TTC549 (cell line): Measurements from ENCODE around the gene KCNT2.

Source experiments
- FAIRE-seq: peaks from 2 replicates; lab custom pipeline; 2012; peaks lifted over from hg19 to GRCh38; lab: Jason Lieb, UNC

KCNT2 gene

DNA sequence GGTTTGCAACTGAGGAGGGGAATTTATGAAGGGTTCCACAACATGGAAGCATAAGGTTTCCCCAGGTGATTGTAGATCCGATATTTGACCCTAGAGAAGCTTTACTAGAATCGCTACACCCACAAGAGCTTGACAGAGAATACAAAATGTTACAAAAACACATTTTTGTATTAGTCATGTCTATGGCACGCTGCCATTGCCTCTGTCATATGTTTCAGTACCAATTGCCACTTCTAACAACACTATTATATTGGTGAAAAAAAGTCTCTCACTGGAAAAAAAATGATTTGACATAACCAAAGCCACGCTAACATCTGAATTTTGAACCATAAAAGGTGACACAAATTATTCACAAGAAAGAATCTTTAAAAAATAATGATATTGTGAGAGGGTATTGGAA, 214.5 kb downstream of the KCNT2 start:
- FAIRE-seq: no peak

DNA sequence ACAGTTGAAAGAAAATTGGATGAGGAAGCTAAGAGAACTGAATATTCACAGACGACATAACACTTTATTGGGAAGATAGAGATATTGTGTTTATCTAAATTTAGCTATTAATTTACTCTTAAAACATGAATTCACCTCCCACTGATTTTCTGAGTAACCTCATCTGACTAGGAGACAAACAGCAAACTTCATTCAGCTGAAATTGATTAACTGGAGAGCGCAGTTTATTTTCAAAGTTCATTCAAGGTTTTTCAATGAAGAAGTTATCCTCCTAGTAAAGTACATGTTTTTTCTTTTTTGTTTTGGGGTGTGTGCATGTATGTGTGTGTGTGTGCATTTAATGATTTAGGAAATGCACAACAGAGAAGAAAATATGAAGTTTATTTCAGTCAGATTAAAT, 215.0 kb downstream of the KCNT2 start:
- FAIRE-seq: no peak

DNA sequence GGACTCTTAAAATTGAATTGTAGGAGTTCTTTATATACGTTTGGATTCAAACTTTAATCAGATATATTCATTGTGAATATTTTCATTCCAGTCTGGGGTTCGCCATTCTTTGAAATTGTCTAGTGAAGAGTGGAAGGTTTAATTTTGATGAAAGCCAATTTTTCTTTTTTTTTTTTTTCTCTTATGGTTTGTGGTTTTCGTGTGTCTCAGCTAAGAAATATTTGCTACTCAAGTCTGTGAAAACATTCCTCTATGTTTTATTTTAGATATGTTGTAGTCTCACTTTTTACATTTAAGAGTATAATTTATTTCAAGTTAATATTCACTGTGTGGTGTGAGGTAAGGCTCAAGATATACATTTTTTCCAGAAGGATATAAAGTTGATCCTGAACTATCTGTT, 220.5 kb downstream of the KCNT2 start:
- peak; percentile 9 for FAIRE-seq

DNA sequence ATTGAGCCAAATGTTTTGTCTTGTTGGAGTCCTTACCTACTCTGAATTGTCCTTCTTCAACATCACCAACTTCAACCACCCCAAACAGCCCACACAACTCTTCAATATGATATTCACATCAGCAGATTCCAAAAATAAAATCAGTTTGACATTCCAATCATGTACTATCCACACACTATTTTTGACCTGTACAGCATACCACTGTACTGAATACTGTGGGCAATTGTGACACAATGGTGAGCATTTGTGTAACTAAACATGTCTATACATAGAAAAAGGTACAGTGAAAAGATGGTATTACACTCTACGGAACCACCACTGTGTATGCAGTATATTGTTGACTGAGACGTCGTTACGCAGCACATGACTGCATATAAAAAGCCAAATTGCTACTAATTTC, 223.1 kb downstream of the KCNT2 start:
- no peak for FAIRE-seq

DNA sequence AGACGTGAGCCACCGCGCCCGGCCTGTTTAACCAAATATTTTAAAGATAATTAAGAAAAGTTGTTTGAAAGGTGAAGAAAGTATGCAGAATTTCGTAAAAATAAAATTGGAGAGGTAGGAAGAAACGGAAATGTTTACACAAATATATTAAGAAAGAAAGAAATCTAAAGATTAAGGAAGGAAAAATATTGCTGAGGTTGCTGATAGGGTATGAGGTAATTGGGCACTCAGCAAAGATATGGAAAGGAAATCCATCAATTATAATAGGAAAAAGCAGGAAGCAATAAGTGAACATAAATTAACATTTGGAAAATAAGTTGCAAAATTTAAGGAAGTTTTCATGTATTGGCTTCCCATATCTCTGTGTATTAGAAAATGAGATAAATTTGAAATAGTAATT, 225.9 kb downstream of the KCNT2 start:
- FAIRE-seq: no peak

DNA sequence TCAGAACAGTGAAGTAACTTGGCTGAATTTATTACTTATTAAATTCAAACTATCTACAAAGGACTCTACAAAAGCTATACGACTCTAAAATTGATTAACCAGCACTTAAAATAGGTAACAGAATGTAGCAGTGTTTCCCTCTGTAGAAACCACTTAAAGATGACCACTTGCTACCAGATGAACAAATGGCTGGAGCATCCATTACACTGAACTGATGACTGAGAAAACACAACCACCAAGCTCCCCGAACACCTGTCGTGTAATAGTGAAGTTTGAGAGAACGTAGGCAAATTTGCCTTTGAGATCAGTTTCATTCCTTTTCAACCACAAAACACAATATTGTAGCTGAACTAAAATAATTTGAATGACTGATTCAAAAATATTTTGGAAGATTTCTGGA, 226.7 kb downstream of the KCNT2 start:
- FAIRE-seq: no peak

DNA sequence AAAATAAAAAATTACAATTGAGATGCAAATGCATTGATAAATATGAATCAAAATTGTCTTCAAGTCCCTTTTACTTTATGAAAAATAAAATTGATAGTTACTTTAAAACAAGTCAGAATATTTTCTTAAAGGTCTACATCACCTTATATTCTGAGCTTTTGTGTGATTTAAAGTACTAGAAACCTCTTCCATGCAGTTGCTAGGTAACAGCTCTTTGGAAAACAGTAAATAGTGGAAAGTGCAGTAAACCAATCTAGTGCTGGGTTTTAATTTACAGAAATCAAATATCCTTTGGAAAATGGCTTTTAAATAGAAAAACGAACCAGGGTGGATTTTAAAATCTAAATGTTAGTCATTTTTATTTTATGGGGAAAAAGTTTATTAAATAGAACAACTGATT, 227.9 kb downstream of the KCNT2 start:
- peak; percentile 80 for FAIRE-seq

DNA sequence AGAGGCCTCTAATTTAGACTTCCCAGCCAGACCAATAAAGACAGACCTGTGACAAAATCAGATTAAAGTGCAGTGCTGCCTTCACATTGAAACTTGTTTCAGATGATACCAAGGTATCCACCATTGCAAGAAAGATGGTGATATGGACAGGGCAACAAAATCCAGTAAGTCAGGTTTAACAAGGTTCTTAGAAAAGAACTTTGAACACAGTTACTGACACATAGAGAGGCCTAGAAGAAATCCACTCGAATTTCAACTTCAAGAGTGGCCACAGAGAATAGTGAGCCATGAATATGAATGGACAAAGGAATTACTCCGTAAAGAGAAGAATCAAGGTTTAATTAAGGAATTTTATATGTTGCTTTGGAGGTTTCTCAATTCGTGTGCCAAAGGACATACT, 230.4 kb downstream of the KCNT2 start:
- no peak for FAIRE-seq

DNA sequence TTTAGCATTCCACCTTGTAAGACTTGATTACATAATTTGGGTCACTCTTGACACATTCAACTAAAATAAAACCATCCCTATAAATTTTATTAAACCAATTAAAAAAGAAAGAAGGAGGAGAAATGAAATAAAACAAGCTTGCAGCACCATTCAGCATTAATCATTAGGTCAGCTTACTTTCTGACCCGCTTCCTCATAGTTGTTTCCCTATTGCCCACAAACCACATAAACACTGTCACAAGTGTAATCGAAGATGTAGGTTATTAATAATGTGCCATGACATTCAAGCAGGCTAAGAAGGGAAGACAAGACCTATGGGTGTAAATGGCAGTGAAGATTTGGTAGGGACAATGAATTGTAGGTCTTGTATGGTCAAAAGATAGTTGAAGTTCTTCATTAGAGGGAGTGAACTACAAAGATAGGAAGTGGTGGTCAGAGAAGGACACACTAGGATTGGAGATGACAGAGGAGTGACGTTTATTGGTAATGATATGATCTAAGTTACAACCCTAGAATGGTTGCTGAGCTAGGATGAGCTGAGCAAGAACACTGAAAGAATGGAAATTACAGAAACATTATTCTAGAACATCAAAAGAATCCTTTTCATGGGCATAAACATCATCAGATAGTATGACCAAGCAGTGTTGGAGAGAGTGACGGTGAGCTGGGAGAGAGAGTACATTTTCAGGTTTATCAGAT, 231.5 kb downstream of the KCNT2 start:
- FAIRE-seq: peak; percentile 7

DNA sequence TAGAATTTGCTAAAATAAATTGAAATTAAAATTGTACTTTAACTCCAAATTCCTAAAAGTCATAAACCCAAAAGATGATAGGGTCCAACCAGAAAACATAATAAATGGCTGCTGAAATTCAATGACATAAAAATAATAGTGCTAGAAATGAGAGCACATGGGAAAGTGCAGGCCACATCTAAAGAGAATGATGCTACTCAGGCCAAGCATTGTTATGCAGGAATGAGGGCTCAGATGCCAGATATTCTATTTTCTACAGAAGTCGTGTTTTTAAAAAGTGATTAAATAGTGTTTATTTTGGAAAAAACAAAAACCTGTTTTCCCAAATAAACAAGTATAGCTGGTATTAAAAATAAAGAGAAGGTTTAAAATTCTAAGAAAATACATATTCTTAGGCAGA, 234.4 kb downstream of the KCNT2 start:
- no peak for FAIRE-seq

DNA sequence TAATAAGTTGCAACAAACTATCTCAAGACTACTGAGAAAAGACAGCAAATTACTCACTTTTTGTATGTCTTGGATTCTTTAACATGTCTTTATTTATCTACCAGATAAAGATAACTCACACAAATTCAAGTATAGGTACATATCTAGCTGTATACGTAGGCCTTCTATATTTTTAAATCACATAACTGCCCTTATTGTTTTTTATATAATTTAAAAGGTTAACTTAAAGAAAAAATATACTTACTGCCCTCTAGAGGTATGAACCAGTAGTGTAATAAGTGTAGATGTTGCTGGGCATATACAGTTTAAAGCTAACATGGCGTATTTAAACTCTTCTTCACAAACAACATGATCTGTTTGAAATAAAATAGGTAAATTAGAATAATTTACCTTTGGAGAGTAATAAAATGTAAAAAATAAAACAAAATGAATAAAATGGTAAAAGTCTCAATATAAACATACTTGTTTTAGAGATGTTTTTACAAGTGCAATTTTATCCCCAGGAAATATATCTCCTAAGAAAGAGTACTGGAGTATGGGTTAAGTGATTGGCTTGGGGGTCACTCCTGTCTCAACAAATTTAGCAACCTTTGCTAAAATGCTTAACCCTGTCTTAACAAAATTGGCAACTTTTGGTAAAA, 235.2 kb downstream of the KCNT2 start:
- FAIRE-seq: peak; percentile 98

DNA sequence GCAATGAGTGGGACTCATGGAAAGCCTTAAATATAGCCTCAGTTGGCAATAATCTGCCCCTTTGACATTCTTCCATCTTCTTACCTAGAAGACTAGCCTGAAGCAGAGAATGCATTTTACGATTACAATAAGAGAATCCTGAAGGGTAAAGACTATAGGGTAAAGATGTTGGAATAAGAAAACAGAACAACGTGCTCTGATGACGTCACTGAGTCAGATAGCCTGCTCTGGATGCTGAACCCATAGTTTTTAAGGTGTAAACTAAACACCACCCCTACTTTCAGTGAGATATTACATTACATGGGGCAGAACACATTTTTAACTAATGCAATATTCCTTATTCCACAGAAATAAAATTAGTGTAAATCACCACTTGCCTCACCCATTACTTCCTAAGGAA, 240.4 kb downstream of the KCNT2 start:
- FAIRE-seq: no peak

DNA sequence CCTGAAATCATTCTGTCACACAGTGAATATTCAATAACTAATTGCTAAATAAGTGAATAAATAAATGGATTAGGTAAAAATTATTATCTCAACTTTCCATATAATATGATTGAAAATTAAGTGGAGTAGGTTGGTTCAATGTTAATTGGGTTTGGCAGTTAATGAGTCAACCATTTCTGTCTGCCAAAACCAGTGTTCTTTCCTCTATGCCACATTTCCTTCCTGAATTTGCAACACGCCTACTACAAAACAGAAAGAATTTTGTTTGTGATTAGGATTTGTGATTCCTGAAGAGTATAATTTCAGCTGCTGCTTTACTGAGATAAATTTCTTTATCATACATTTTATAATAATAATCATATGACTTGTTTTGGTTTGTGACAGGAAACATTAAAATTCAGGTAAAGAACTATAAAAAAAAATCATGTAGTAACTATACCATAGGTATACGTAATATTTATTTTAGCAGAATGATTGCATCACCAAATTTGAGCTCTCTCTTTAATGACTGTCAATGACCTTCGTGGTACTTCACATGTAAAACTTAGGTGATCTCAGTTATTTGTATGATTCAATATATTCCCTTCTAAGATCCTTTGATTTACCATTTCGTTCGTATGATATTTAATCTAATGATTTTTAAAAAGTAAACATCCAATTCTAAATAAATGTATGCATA, 241.3 kb downstream of the KCNT2 start:
- FAIRE-seq: no peak

DNA sequence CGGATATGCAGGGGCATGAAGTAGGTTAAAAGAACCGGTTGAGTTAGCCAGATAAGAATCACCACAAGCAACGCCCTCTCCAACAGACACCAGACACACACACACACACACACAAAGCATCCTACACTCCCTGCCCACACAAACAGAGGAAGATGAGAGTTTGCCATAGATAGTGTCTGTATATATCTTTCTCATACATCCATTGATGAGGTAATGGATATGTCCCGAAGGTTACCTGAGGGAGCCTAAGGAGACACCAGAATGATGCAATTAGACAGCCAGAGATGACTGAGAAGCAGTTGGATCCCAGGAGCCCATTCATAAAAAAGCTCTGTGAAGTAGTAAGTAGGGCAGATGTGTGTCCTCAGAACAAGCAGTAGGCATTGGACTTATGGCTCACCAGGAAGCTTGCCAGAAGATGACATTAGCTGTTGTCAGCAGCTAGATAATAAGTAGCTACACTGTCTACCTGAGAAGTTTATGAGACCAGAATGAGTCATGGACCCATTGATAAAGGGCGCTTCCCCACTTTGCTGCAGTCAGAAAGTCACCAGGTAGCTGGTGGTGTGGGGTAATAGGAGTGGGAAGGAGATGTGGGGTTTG, 247.0 kb downstream of the KCNT2 start:
- no peak for FAIRE-seq

DNA sequence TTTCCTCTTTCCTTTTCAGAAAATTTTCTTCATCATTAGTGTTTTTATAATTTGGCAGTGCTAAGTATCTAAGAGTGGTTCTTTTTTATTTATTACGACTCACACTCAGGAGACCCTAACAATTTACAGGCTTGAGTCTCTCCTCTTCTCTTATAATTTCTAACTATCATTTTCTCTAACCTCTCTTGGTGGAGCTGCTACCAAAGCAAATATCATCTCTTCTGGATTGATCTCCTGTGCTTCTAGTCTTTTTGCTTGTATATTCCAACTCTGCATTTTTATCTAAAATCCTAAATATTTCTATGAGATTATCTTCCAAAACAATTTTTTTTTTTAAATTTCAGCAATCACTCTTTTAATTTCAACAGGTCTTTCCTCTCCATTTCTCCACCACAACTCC, 250.3 kb downstream of the KCNT2 start:
- peak; percentile 19 for FAIRE-seq

DNA sequence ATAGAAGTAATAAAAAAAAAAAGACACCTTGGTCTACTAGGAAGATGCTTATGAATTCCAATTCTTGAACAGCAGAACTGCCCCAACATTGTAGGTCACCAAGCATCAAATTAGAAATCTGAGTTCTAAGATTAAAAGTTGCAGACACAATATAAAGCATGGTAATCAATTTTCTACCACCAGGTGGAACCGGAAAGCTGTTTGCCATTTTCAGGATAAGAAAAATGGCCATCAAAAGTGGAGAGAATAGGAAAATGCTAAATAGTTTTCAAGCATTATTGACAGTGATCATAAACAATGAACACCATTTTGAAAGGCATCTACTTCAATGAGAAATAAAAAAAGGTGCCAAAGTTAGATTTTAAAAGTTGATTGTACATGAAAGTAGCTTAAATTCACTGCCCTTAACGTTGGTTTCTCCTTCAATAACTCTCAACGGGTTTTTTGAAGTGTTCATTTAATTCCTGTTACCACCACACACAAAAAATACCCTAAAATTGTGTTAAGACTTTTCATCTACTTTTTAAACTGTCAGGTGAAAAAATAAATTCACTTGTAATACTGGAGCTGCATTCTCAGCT, 252.9 kb downstream of the KCNT2 start:
- peak; percentile 81 for FAIRE-seq

DNA sequence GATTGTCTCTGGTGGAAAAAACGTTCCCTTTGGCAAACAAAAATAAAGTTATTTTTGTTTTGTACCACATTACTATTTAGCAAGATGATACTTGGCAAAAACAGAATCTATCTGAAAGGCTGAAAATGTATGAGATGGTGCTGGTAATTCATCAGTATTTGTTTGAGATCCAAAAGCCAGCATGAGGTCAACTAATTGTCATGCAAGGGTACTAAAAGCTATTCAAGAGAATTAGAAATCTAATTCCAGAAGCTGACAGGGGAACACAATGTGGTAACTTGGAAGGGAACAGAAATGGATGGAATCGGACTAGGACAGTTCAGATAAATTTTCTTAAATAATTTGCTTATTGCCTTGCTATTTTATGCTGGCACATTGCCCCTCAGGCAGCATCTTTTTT, 263.8 kb downstream of the KCNT2 start:
- no peak for FAIRE-seq

DNA sequence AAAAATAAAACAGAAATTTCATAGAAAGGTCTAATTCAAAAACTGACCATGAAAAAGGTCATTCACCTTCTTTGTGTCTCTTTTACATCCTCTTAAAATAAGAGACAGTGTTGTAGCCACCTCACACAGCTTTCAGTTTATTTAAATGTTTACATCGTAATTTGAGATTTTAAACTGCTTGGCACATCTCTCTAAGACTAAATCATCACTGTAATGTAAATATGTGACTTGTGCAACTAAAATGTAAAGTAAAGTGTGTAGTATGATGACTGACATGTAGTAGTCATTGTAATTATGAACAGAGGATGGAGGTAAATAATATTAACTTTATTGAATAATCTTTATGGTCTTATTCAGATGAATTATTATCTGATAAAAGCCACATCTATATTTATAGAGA, 283.9 kb downstream of the KCNT2 start:
- FAIRE-seq: peak; percentile 58

DNA sequence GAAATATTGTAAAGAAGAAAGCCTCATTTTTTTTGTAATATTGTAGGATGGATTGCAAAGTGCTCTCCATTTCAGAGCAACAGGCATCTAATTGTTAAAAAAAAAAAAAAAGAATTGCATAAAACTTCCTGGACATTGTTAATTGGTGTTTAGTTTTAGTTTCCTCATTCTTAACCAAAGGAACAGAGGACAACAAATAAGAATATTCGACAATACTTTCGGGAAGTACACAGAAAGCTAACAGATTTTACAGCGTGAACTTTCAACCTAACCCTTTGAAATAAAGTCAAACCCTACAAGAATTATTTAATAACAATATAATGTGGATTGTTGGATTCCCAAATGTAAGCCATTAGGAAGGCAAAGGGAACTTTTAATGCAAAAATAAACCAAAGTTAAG, 284.4 kb downstream of the KCNT2 start:
- FAIRE-seq: no peak

DNA sequence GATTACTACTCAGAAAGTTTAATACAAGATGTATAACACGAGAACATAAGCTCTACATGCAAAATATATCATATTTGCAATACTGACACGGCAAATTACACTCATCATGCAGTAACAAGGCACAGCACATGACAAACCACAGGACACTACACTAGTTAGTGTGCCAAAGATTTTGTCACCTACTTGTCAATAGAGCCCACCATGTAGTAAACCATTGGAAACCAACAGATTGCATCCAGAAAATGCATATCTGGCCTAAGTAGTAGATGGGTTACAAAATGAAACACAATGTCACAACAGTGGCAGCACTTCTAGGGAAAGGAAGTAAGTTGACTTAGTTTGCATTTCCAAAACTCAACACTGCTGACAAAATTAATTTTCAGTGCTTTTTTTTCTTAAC, 288.9 kb downstream of the KCNT2 start:
- FAIRE-seq: no peak

DNA sequence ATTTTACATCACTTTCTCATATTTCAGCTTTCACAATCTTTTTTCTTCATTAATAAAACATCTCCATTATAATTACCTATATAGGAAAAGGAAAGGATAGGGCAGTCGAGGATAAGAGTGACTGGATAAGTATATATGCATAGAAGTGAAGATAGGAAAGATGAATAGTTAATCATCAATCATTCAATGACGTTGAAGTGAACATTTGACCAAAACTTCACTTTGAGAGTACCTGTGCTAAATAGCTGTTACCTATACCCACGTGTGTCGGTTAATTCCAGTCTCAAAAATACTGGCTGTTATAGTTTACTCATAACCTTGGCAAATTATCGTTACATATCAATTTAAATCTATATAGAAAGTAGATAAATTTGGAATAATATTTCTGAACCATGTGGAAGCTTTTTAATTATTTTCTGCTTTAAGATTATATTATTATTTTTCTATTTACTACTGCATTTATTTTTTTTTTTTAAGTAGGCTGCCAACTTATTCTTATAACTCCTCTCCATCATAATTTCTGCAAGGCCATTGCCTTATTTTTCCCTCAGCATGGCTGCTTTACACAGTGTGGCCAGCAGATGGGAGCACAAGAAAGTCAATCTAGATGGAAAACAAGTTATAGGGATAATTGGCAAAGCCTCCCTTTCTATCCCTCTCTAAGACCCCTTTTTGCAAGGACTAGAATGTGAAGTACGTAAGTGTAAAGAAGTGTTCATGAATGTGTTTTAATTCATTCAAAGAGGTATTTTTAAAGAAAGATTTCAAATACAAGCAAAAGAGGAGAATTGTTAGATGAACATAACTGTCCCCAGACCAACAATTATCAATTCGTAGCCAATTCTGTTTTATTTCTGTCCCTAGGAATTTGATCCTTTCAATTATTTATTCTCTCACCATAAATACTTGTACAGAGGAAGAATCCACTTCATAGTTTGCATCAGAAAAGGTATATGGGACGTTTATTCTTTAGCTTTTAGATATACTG, 290.4 kb downstream of the KCNT2 start:
- peak; percentile 96 for FAIRE-seq

DNA sequence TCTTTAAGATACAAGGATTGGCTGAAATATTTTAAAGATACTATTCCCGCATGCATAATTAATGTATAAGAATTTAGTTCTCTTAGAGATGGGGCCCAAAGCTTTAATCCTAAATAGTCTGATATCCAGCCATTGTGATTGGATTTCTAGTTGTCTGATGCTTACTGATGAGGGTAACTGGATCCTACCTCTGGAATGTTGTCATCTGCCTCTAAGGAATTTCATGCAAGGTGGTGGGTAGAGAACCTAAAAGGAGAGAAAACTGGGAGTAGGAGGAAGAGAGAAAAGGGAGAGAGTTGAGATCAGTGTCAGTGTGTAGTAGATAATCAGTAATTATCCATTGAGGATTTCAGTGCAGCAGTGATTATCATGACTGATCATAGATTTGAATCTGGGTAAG, 295.5 kb downstream of the KCNT2 start:
- no peak for FAIRE-seq
